Fibroblast of skin of left biceps (primary cell): ENCODE results near the gene GSTA4.
A peak's percentile ranks its signal among the peaks of the same experiment; 100 is the strongest.

Experiments
- DNase-seq, 2 experiments: peaks; one replicate each; pipeline ENCODE4 v3.0.0-alpha.2; 2013; ENCODE audit warnings: low read depth in 2 of 2

Gene GSTA4

GRCh38 chr6:52995089-52995912, at the start of gene GSTA4:
GSTA4 (minus strand) TSS chr6:52995284; CDS start chr6:52994243, 1,041 bp downstream.
- peak; percentile 93 for DNase-seq

GRCh38 chr6:53044572-53044971, 49.5 kb upstream of the GSTA4 start:
- DNase-seq: no peak

- DNase-seq: no peak
Observed at GRCh38 chr6:53044071-53044470, 49.0 kb upstream of the GSTA4 start.

- DNase-seq: no peak
Observed at GRCh38 chr6:53043581-53043980, 48.5 kb upstream of the GSTA4 start.

GRCh38 chr6:53042112-53042511, 47.0 kb upstream of the GSTA4 start:
- peak; percentile 91 for DNase-seq

GRCh38 chr6:53041356-53041755, 46.3 kb upstream of the GSTA4 start:
- DNase-seq: peak in 1 of 2 experiments; percentile 44

- DNase-seq: no peak
Observed at GRCh38 chr6:53038596-53038995, 43.5 kb upstream of the GSTA4 start.

GRCh38 chr6:53038141-53038540, 43.1 kb upstream of the GSTA4 start:
- no peak for DNase-seq

- DNase-seq: no peak
Observed at GRCh38 chr6:53035549-53036213, 40.6 kb upstream of the GSTA4 start.

GRCh38 chr6:53033764-53034163, 38.7 kb upstream of the GSTA4 start:
- no peak for DNase-seq

GRCh38 chr6:53032849-53033248, 37.8 kb upstream of the GSTA4 start:
- DNase-seq: no peak

- no peak for DNase-seq
Observed at GRCh38 chr6:53031281-53031680, 36.2 kb upstream of the GSTA4 start.

GRCh38 chr6:53029761-53030160, 34.7 kb upstream of the GSTA4 start:
- DNase-seq: no peak

GRCh38 chr6:53029257-53029656, 34.2 kb upstream of the GSTA4 start:
- no peak for DNase-seq

- no peak for DNase-seq
Observed at GRCh38 chr6:53028467-53028866, 33.4 kb upstream of the GSTA4 start.

GRCh38 chr6:53027131-53027718, 32.1 kb upstream of the GSTA4 start:
- DNase-seq: no peak

GRCh38 chr6:53026526-53026925, 31.4 kb upstream of the GSTA4 start:
- no peak for DNase-seq

GRCh38 chr6:53023323-53023722, 28.2 kb upstream of the GSTA4 start:
- DNase-seq: no peak

GRCh38 chr6:53020005-53020744, 25.1 kb upstream of the GSTA4 start:
- DNase-seq: no peak

- no peak for DNase-seq
Observed at GRCh38 chr6:53018446-53018845, 23.4 kb upstream of the GSTA4 start.

- DNase-seq: no peak
Observed at GRCh38 chr6:53015486-53015885, 20.4 kb upstream of the GSTA4 start.

GRCh38 chr6:53014744-53015143, 19.7 kb upstream of the GSTA4 start:
- no peak for DNase-seq
